ENCODE measurements around the gene EEF1AKMT1. TPM values are rescaled to one million over a fixed set of nuclear protein-coding genes. Genes with fewer than 3 reads are reported as not detected.

The EEF1AKMT1 gene
- total RNA-seq, 2 experiments from 2014 or later: 1.9 to 2.5 TPM

DNA sequence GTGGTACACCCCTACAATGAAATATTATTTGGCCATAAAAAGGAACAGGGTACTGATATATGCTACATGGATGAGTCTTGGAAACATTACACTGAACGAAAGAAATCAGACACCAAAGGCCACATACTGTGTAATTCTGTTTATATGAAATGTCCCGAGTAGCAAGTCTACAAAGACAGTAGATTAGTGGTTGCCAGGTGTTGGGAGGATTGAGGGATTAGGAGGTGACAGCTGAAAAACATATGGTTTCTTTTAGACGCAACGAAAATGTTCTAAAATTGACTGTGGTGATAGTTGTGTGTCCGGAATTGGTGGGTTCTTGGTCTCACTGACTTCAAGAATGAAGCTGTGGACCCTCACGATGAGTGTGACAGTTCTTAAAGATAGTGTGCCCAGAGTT, 35.1 kb downstream of the EEF1AKMT1 start:
- Histone ChIP-seq H3K9me3 (ENCODE audit: control insufficient read depth in 1 of 2, insufficient read depth in 1 of 2, low read length in 2 of 2) (peaks cover 0 to 12% of the 10 kb centered on the region in 2 experiments), H3K36me3 (ENCODE audit: insufficient read depth, low read length) (no peaks in the 10 kb centered on the region), H3K4me3 (ENCODE audit: low read length) (no peak overlapping the region), H3K27ac (ENCODE audit: low read depth in 1 of 2, low read length in 2 of 2) (no peak overlapping the region), H3K27me3 (ENCODE audit: control insufficient read depth in 1 of 2, insufficient read depth in 2 of 2, low read length in 2 of 2) (no peaks in the 10 kb centered on the region), H3K4me1 (ENCODE audit: insufficient read depth, low read length) (no peaks in the 10 kb centered on the region)
- POLR2A ChIA-PET: no interaction called here
- peaks cover 34% of the 10 kb centered on the region for H3K36me3 Mint-ChIP-seq (ENCODE audit: low read depth)
- peaks cover 8% of the 10 kb centered on the region for H3K9me3 Mint-ChIP-seq
- no peak overlapping the region for H3K27ac Mint-ChIP-seq
- intact Hi-C loops (cut with DNase I, micrococcal nuclease): no loop called here
- no peaks in the 10 kb centered on the region for H3K27me3 Mint-ChIP-seq
- H3K4me3 Mint-ChIP-seq: no peak overlapping the region
- CTCF ChIA-PET: no interaction called here
- ATAC-seq (ENCODE audit: poor library complexity): no peak
- TF ChIP-seq, protein P1, sequence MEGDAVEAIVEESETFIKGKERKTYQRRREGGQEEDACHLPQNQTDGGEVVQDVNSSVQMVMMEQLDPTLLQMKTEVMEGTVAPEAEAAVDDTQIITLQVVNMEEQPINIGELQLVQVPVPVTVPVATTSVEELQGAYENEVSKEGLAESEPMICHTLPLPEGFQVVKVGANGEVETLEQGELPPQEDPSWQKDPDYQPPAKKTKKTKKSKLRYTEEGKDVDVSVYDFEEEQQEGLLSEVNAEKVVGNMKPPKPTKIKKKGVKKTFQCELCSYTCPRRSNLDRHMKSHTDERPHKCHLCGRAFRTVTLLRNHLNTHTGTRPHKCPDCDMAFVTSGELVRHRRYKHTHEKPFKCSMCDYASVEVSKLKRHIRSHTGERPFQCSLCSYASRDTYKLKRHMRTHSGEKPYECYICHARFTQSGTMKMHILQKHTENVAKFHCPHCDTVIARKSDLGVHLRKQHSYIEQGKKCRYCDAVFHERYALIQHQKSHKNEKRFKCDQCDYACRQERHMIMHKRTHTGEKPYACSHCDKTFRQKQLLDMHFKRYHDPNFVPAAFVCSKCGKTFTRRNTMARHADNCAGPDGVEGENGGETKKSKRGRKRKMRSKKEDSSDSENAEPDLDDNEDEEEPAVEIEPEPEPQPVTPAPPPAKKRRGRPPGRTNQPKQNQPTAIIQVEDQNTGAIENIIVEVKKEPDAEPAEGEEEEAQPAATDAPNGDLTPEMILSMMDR (IDR thresholded peaks at IDR 0.05): no peak
- DNase-seq: no peak
- no peaks in the 10 kb centered on the region for H3K4me1 Mint-ChIP-seq (ENCODE audit: low read depth)

DNA sequence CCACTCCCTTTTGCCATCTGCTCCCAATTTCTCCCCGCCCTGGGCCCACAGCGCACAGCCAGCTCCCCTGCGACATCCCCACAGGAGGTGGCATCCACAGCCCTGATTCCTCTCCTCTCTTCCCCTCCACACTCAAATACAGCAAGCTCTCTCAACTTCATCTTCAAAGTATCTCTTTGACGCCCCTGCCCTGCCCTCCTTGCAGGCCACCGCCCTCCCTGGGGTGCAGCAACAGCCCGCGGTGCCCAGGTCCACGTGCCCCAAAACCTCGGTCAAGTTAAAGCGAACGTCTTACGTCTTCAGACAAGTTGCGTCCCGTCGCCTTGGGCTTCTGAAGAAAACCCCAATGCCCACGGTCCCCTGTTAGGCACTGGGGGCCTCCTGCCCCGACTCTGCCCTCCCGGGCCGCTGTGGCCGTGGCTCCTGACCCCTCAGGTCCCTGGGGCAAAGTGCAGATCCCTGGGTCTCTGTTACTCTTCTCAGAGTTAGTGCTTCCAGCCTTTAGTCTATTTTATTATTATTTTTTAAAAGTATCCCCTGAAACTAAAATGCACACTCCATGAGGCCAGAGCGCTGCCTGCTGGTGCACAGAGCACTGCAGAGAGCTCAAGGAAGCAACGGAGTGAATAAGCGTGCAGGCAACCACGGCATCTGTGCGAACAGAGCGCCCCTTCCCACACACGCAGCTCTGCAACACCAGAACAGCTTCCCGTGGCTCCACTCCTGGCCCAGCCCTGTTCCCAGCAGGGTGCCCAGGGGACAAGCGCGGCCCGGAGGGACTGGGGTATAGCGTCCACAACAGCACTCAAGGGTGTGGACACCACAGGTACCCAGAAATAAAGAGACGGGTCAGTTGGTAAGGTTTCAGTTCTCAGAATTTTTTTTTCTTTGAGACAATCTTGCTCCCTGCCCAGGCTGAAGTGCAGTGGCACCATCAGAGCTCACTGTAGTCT, 43.9 kb downstream of the EEF1AKMT1 start:
- H3K4me1 Mint-ChIP-seq (ENCODE audit: low read depth): no peaks in the 10 kb centered on the region
- no peak overlapping the region for H3K4me3 Mint-ChIP-seq
- H3K9me3 Mint-ChIP-seq: no peaks in the 10 kb centered on the region
- DNase-seq (no peak), ATAC-seq (ENCODE audit: poor library complexity) (no peak)
- Histone ChIP-seq H3K27me3 (ENCODE audit: control insufficient read depth in 1 of 2, insufficient read depth in 2 of 2, low read length in 2 of 2) (no peaks in the 10 kb centered on the region), H3K4me1 (ENCODE audit: insufficient read depth, low read length) (no peaks in the 10 kb centered on the region), H3K9me3 (ENCODE audit: control insufficient read depth in 1 of 2, insufficient read depth in 1 of 2, low read length in 2 of 2) (no peaks in the 10 kb centered on the region), H3K36me3 (ENCODE audit: insufficient read depth, low read length) (no peaks in the 10 kb centered on the region), H3K27ac (ENCODE audit: low read depth in 1 of 2, low read length in 2 of 2) (no peak overlapping the region), H3K4me3 (ENCODE audit: low read length) (no peak overlapping the region)
- TF ChIP-seq, protein P1 (IDR thresholded peaks at IDR 0.05): no peak
- H3K36me3 Mint-ChIP-seq (ENCODE audit: low read depth): peaks cover 35% of the 10 kb centered on the region
- intact Hi-C loops (cut with DNase I, micrococcal nuclease): no loop called here
- no peaks in the 10 kb centered on the region for H3K27me3 Mint-ChIP-seq
- ChIA-PET CTCF (no interaction called here), POLR2A (no interaction called here)
- H3K27ac Mint-ChIP-seq: no peak overlapping the region

DNA sequence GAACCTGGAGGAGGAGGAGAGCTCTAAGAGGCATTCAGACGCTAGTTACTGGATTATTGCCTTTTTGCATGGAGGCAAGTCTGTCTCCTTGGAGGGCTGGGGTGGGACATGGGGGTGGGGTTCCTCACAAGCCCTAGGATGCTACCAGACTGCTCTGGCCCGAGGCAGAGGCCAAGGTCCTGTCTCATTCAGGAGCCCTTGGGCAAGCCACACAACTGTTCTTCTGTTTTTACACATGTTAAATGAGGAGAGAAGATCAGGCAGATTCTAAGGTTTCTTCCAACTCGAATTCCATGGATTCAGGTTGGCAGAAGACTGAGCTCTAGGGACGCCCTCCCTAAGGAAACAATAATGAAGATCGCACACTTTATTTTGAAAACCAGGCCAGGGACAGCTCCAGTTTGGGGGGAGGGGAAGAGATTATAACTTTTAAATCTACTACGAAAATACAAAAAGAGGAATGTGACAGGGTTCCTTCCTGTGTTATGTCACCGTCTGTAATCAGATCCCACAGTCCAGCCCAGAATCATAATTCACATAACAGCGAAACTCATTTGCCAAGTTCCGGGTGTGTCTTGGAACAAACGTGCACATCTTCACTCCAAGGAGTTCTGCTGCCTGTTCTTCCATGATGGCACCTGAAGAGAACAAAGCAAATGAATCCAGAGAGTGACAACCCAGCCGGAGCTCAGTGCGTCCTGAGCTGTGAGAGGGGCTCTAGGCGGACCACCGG, 45.0 kb downstream of the EEF1AKMT1 start:
- CTCF ChIA-PET: no interaction called here
- TF ChIP-seq, protein P1 (IDR thresholded peaks at IDR 0.05): no peak
- H3K36me3 ChIP-seq (ENCODE audit: insufficient read depth, low read length): no peaks in the 10 kb centered on the region
- intact Hi-C loops (cut with DNase I, micrococcal nuclease): no loop called here
- H3K4me3 ChIP-seq (ENCODE audit: low read length): no peak overlapping the region
- no peaks in the 10 kb centered on the region for H3K4me1 ChIP-seq (ENCODE audit: insufficient read depth, low read length)
- H3K27me3 ChIP-seq (ENCODE audit: control insufficient read depth in 1 of 2, insufficient read depth in 2 of 2, low read length in 2 of 2): no peaks in the 10 kb centered on the region
- no peak overlapping the region for H3K27ac ChIP-seq (ENCODE audit: low read depth in 1 of 2, low read length in 2 of 2)
- DNase-seq (no peak), ATAC-seq (ENCODE audit: poor library complexity) (no peak)
- Mint-ChIP-seq H3K9me3 (no peaks in the 10 kb centered on the region), H3K27ac (no peak overlapping the region), H3K4me3 (no peak overlapping the region), H3K27me3 (no peaks in the 10 kb centered on the region), H3K36me3 (ENCODE audit: low read depth) (peaks cover 30% of the 10 kb centered on the region), H3K4me1 (ENCODE audit: low read depth) (no peaks in the 10 kb centered on the region)
- POLR2A ChIA-PET: no interaction called here
- H3K9me3 ChIP-seq (ENCODE audit: control insufficient read depth in 1 of 2, insufficient read depth in 1 of 2, low read length in 2 of 2): no peaks in the 10 kb centered on the region
